NCI-H524 (cell line): ENCODE data around the gene LPP.

Experiments
- DNase-seq, 2 experiments: peaks; one replicate each; lab custom pipeline; 2025; lab: John Stamatoyannopoulos, UW

Gene LPP

DNA sequence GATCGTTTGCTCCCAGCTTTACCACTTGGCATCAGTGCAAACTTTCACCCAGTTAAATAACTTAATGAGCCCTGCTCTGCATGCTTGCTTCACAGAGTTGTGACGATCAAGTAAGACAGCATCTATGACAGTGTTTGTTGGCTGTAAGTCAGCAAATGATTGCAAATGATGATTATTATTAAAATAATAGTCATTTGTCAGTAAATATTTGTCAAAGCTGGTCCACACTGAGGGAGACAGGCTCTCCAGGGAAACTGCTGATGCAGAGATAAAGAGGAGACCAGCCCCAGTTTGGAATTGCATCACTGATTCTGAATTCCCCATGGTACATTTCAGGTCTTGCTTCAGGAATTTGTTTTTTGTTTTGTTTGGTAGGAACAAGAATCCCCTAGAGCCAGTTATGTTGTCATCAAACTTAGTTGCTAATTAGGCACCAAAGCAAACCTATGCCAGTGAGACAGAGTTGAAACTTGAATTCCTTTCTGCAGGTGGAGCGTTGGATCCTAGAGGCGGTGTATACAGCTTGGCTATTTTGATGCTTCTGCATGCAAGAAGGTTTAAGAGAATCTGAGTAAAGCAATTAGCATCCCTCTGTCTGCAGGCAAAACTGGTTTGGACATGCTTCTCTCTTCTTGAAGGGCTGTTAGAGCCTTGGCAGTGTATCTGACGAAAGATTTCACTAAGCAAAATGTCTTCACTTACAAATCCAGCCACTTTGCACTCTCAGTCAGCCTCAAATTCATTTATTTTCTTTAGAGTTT lies 679.2 kb downstream of the LPP start:
- DNase-seq, result no peak

DNA sequence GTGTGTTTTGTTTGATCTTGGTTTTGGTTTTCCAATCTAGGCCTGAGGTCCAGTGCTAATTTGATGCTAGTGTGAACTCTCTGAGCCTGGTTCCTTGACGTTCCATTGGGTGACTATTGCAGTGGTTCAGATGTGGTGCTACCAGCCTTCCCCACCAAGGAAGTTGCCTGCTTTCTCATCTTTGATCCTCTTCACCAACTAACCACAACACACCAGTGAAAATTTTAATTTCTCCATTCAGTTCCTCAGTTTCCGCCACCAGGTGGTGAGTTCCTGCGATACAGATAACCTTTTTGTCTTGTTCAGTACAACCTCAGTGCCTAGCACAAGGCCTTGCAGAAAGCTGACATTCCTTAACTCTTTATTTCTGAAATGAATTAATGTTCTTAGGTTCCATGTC lies 680.4 kb downstream of the LPP start:
- no peak for DNase-seq

DNA sequence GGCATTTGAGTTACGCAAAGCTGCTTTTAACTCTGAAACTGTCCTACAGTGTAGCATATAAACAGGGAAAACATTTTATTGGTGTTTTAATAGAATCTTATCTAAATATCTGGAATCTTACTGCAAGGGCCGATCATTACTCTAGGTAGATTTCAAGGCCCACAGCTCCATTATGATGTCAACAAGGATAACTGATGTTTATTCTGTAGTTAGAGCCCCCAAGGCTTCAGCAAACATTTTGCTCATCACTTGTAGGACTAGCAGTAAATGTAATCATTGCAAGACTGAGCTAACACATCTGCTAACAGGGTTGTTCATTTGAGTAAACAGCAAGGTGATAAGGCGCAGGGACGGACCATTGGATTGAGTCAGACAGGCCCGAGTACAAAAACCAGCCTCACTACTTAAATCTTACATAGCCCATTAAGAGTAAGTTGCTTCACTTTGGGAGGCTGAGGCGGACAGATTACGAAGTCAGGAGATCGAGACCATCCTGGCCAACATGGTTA lies 685.3 kb downstream of the LPP start:
- DNase-seq, result no peak

DNA sequence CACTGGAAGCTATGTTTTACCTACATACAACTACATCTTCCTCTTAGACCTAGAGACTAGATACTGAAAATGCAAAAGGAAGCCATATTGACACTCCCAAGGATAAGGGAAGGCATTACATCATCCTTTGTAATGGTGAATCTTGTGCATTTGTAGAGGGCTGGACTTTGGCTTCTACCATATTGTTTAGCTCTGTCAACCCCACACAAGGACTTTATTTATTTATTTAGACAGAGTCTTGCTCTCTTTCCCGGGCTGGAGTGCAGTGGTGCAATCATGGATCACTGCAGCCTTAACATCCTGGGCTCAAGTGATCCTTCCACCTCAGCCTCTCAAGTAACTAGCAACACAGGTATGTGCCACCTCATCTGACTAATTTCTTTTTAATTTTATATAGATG lies 686.3 kb downstream of the LPP start:
- DNase-seq, result no peak

DNA sequence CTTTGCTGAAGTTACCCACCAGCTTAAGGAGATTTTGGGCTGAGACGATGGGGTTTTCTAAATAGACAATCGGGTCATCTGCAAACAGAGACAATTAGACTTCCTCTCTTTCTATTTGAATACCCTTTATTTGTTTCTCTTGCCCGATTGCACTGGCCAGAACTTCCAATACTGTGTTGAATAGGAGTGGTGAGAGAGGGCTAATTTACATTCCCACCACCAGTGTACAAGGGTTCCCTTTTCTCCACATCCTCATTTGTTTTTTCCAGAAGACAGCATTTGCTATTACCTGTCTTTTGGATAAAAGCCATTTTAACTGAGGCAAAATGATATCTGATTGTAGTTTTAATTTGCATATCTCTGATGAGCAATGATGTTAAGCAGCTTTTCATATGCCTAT lies 687.9 kb downstream of the LPP start:
- DNase-seq, result no peak

DNA sequence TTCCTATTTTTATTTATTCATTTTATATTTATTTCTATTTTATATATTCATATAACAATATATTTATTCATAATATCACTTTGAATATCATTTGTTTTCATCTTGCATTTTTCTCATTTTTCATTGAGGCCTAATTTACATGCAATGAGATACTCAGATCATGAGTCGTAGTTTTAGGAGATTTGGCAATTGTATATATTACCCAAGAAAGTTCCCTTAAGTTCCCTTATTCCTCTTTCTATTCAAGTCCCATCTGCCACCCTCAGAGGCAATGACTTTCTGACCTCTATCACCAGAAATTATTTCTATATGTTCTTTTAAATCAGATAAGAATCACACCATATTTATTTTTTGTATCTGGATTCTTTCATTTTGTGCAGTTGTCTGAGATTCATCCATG lies 688.7 kb downstream of the LPP start:
- DNase-seq, result no peak

DNA sequence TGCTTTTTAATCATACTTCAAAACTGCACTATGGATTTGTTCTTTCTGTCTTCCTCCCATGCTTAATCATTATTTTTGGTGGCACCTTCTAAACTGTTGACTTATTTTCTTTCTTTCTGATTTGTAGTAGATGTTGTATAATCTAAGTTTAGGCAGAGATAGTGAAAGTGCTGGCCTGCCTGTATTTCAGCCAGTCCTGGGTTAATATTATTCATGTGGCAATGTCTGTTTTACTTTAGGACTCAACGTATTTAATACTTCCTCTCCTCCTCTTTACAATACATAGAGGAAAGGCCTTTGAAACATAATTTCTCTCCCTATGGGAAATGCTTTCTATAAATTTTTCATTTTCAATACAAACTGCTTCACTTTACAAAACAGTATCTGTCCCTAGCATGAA lies 690.1 kb downstream of the LPP start:
- DNase-seq, result no peak

DNA sequence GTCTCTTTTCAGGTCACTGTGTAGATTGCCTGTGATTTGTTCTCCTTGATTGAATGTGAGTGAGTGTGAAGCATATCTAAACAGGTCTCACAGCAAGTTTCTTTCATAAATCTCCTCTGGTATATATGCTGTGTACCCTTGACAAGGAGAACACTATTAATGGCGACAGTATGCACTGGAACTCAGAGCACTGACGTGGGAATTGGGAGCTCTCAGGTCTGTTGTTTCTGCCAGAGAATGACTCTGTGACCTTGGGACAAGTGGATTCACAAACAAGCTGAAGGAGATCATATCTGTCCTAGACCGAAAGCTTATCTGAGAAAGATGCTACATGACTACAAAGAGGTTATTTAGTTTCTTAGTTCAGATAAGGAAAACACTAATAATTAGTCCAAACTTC lies 691.6 kb downstream of the LPP start:
- no peak for DNase-seq

DNA sequence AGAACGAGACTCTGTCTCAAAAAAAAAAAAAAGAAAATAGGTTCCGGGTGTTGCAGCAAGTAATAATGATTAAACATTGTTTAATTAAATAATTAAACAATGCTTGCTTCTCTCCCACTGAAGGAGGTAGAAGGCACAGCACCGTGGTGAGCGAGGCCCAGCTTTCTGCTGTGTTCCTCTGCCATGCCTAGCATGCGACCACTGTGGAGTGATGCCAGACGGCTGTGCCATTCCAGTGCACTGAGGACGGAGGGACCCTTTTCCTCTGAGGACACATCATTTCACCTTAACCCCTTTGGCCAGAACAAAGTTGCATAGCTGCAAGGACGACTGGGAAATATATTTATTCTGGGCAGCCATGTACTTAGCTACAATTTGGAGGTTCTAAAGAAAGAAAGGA lies 695.0 kb downstream of the LPP start:
- DNase-seq, result no peak

DNA sequence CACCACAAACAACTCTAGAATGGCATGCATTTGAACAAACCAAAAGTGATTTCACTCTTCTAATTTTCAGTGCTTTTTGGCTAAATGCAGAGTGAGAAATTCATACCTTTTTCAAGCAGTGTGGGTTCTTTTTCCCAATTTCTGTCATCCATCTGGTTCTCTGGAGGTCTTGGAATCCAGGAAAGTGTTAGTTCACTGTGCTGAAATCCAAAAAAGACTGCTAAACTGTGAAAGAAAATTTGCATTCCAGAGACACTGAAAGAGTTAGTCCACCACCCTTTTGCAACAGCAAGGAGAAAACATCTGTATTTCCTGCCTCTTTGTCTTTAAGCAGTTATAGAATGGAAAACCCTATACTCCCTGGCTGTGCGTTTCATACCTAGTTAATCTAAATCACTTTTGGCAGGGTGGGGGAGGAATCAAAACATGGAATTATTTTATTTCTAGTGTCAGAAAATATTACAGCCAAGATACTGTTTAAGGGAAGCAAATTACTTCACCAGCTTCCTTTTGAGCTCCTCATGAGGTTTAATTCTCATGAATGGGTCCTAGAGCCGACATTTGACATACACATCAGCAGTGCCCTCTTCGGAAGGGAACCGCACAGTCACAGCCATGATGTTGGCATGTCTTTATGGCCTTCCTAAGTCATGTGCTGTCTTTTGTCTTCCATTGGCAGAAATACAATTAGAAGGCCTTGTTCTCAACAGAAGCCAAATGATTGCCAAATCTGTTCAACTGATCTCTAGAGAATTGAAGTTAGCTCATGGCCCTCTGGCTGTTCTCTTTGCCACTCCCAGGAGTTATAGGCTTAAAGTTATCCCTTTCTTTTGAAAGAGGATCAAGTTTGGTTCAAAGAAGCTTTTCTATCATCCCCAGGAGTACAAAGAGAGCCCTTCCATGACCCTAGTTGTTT lies 700.2 kb downstream of the LPP start:
- no peak for DNase-seq

DNA sequence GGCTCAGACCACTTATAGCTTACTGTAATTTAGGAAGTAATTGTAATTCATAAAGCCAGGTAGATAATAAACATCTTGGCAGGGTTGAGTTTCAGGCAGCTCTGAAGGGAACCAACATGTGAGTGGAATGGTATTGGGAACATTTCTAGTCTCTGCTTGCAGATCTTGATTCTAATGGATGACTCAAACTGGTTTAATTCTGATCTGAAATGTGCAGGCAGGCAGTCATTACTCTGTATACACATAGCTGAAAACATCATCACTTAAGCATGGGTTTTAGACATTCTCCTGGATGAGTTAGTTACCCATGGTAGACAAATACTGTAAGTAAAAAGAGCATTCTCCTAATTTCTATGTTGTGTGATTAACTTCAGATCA lies 700.8 kb downstream of the LPP start:
- no peak for DNase-seq

DNA sequence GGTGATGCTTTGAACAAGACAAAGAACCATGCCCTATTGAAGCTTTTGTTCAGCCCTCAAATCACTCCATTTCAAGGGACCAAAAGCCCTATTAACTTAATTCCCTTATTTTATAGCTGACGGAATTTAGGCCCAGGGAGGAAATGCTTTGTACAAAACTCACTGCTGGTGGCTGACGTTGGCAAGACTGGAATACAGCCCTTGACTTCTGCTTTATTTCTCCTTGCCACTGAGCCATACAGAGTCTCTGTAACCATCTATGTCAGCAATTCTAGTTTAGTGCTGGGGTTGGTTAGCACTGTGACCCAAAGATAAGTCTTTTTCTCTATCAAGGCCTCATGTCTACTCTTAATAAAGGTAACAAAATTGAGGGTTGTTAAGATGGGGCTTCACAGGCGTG lies 701.7 kb downstream of the LPP start:
- no peak for DNase-seq

DNA sequence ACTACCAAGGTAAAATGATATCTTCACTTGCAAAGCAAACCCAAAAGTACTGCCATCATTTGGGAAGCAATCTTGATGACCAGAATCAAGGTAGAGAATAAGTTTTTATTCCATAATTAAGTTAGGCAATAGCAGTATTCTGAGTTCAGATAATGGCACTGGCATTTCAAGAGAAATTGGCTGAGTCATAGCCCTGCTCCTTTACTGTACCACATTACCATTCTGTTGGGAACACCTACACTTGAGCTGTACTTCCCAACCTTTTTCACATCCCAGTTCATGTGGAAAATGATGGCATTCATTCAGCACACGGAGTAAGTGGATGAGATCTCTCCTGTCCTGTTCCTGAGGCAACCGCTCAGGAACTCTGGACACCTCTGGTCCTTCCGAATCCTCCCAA lies 706.2 kb downstream of the LPP start:
- DNase-seq, result no peak

DNA sequence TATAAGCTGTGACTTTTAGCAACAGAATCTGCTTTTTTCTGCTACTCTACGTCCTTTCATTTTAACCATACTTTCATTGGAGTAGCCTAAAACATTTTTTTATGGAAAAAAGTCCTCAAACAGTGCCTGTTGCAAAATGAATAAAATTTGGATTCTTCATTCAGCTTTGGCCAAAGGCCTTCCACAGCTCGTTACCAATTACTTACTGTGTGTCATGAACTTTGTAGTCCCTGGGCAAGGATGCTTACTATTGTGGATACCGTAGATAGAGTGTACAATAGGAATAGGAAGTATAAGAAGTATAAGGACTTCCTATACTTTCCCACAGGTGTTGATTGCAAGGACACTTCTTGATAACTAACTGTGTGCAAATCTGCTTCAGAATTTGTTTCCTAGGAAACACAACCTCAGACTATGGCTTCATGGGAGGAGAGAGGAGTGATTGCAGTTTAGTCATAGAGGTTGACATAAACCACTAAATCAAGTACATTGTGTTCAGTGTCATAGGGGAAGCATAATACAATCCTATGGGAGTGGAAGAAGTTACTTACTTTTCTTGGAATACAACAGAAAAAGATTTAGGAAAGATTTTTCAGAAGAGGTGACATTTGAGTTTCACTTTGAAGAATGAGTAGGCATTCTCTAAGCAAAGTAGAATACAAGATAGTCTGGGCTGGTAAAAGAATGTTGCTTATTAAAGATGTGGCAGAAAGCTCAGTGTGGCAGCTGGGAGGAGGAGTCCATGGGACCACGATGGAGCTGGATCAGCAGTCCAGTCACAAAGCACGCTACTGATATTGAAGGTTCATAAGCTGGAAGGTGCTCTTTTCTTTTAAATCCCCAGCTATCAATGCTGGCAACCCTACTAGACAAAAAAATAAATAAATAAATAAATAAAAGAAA lies 708.1 kb downstream of the LPP start:
- no peak for DNase-seq

DNA sequence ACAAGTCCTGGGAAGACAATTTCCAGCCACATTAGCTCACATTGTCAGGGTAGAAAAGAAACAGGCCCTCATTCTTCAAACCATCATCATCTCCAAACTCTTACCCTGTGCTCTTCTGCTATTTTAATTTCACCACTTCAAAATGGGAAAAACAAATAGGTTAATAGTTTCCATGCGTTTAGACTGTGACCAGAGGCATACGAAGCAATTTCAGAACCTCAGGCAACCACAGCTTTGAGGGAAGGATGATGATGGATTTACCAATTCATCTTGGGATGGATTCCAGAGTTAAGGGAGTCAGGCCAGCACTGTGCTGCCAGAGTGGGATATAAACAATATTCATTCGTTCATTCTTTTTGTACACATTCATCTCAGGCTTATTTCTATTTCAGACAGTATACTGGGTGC lies 710.0 kb downstream of the LPP start:
- DNase-seq, result no peak

DNA sequence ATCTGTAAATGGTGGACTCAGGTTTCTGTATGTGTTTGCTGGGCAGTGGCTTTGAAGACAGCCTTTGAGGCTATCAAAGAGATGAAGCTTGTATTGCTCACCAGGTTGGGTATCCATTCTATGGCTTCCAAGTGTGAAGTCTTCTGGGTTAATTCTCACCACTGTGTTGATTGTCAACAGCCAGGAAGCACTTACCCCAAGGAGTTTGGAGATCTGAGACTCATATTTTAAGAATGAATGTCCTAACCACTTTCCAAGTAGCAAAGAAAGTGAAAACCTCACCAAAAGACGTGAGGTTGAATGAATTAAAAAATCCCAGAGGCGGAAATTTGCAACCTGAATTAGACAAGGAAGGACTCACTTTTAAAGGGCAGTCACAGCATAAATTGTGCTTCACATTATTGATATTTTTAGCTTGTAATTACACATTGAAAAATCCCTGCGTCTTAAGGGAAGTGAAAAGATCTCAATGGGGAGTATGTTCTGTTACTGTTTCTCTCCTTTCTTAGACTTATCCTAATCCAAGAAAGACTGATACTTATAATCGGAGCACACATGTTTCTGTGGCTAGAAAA lies 713.8 kb downstream of the LPP start:
- DNase-seq, result no peak

DNA sequence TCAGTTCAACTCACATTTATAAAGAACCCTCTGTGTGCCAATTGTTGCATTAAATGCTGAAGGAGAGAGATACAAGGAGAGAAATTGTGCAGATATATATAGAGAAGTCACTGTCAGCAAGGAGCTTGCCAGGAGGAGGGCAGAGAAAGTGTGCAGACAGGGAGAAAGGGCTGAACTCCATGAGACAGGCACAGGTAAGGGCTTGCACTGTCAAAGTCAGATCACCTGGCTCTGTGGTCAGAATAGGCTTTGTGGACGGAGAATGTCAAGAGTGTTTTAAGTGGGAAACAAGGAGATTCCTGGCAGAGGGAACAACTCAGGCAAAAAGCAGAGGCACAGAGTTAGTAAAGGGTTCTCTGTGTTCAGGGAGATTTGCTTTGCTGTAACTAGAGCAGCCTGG lies 714.8 kb downstream of the LPP start:
- no peak for DNase-seq

DNA sequence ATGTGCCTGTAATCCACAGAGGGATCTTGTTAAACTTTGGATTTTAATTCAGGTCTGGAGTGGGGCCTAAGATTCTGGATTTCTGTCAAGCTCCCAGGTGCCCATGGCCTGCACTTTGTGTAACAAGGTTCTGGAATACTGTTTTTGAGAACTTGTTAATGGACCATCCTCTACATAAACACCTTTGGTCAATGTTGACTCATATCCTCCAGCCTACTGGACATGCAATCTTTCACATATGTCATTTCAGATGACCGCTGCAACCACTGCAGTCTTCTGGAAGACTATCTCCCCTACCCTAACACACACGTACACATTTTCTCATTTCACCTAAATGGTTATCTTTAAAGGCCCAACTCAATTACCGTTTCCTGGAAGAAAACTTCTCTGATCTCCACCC lies 715.7 kb downstream of the LPP start:
- no peak for DNase-seq

DNA sequence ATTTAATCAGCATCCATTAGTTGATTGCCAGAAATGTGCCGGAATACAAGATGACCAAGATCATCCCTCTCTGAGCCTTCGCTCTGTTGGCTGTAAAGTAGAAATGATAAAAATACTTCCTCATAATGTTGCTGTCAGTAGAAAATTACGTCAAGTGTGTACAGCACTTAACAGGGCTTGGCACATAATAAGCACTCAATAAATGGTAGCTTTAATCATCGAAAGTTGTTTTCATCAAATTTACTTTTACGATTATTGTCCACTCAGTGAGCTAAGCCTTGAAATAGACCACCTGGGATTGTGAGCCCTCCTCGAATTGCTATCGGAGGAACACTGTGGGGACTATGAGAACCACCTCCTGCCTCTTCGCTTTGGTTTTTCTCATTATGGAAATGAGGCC lies 716.5 kb downstream of the LPP start:
- no peak for DNase-seq

DNA sequence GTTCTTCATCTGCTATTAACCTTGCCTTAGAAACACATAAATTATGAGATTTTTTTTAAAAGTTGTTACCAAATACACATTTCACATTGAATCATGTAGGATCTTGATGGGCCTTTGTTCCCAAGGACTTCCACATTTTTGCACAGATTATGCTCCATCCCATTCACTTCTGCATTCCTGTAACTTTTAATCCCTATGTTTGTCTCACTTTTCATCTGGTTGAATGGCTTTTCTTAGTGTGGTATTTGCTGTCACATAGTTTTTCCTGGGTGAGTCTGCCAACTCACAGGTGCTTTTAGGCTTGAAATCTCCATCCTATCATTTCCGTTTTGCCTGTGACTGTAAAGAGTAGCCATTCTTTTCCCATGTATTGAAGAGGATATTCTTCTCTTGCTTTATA lies 720.6 kb downstream of the LPP start:
- DNase-seq, result no peak

DNA sequence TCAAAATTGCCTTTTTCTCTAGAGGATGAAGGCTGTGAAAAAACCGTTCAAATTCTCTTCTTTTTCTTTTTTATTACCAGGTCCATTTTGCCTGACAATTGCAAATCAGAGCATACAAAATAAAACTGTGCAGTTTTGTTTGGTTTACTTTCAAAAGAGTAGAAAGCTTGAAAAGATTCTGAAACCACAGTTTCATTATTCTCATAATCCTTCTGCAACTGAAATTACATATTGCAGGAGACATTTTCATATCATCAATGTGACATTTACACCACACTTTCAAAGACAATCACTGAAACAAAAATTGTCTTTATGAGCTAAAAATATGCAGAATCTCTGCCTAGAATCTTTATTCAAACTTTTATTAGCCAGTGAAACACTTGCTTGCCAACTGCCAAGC lies 721.5 kb downstream of the LPP start:
- no peak for DNase-seq

DNA sequence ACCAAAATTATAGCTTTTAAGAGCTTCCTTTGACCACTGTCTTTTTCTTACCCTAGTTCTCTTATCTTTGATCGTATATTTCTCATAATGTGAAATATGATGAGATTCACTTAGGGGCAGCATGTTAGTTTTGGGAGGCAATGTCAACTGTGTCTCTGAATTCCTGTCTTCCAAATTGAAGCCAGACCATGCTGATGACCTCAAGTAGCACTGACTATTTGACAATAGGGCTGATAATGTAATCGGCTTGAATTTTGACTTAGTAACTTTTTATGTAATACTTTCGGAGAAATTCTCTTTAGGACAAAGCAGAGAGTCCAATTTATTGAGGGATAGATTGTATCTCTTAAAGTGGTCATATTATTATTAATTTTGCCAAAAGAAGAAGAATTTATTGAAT lies 722.4 kb downstream of the LPP start:
- no peak for DNase-seq
